Uterine smooth muscle cell (primary cell): ENCODE data around the gene PTCD2. TPM values are rescaled to one million over a fixed set of nuclear protein-coding genes. Genes with fewer than 3 reads are reported as not detected.

Experiments
- total RNA-seq: library from RNA; depleted of rRNA; stranded (reverse); fragments of >200 nt; gene quantifications from 2 replicates; pipeline ENCODE4 v1.2.3, GENCODE V29; 2014

Gene PTCD2, protein sequence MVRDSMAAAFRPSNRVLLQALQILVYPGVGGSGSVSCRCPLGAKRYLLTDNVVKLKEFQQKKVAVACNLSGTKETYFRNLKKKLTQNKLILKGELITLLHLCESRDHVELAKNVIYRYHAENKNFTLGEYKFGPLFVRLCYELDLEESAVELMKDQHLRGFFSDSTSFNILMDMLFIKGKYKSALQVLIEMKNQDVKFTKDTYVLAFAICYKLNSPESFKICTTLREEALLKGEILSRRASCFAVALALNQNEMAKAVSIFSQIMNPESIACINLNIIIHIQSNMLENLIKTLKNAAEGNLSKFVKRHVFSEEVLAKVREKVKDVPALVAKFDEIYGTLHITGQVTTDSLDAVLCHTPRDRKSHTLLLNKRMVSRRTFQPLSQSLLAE
- total RNA-seq = 11.0 and 13.2 TPM in 2 replicates

DNA sequence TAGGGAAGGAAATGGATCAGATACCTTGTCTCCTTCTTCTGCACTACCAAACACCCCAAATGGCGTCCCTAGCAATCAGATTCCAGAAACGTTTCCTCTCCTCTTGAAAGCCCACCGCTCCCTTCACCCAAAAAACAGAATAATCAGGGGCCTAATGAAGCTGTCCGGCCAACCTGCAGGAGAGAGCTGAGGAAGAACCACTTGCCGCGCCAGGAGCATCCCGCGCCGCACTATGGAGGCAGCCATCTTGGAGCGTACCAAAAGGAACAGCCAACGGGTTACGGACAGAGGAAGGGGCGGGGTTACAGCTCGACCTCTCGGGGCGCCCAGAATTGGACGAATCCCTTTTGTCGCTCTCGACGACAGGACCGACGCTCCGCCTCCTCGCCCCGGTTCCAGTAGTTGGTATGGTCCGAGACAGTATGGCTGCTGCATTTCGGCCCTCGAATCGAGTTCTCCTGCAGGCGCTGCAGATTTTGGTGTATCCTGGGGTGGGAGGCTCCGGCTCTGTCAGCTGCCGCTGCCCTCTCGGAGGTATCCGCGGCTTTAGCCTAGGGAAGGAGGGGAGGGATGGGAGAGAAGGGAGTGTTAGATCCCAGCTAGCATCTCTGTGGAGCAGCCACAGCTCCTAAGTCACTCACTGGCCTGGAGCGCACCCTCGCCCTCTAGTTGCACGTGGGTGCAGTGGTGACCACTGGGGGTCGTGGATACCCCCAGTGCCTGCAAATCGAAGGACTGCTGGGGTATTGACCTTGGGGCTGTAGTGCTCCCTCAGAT, at the start of gene PTCD2, which contains the start of gene MRPS27:
PTCD2 (plus strand) TSS at position 398 of the 777 bp plus-strand sequence; CDS start at position 408, 10 bp downstream.
MRPS27 (minus strand) TSS at position 265 of the 777 bp plus-strand sequence; CDS start at position 246, 19 bp downstream.

Other genes with a start within 250 kb of the PTCD2 start
- 215 and 278 TPM in 2 replicates for gene MAP1B, start 212.9 kb upstream of the PTCD2 start, total RNA-seq
- gene MRPS27, start 133 bp upstream of the PTCD2 start, total RNA-seq = 87.8 and 89.2 TPM in 2 replicates
- under 0.01 TPM in 1 of 2 replicates, not detected in the other for gene ZNF366, start 187.0 kb downstream of the PTCD2 start, total RNA-seq